Heart right ventricle (tissue), 16 donors: ENCODE measurements around the gene RBM33. TPM values are rescaled to one million over a fixed set of nuclear protein-coding genes. Genes with fewer than 3 reads are reported as not detected.

Source experiments
- ATAC-seq, 8 donors: fragments of 200-7000 bp; cut with Tn5 transposase; one replicate each; pipeline ENCODE4 v1.9.1; 2020; ENCODE audit warnings: mild to moderate bottlenecking in 8 of 8, moderate library complexity in 8 of 8, moderate number of reproducible peaks in 1 of 8
- DNase-seq, 2 donors: peaks; one replicate each; pipeline ENCODE4 v3.0.0-alpha.2; 2020
- H3K27ac ChIP-seq, 10 donors: fragments of 200-600 bp; sonication (generic) in 2 of 10; one replicate each; pipeline versions ENCODE4 v1.5.0 to v1.8.0; 2020 to 2022; ENCODE audit warnings: mild to moderate bottlenecking in 3 of 10
- H3K27me3 ChIP-seq, 7 donors: fragments of 200-600 bp; one replicate each; pipeline ENCODE4 v1.8.0; 2021 to 2022; ENCODE audit warnings: mild to moderate bottlenecking in 2 of 7
- H3K36me3 ChIP-seq, 9 donors: fragments of 200-600 bp; sonication (generic) in 1 of 9; one replicate each; pipeline versions ENCODE4 v1.5.0 to v1.8.0; 2020 to 2022; ENCODE audit warnings: mild to moderate bottlenecking in 2 of 9
- H3K4me1 ChIP-seq, 9 donors: fragments of 200-600 bp; sonication (generic) in 1 of 9; one replicate each; pipeline versions ENCODE4 v1.5.0 to v1.8.0; 2020 to 2022; ENCODE audit warnings: mild to moderate bottlenecking in 4 of 9
- H3K4me3 ChIP-seq, 10 donors: fragments of 200-600 bp; sonication (generic) in 2 of 10; one replicate each; pipeline versions ENCODE4 v1.5.0 to v1.8.0; 2020 to 2022; ENCODE audit warnings: mild to moderate bottlenecking in 7 of 10, moderate library complexity in 2 of 10
- H3K9me3 ChIP-seq, 11 donors: fragments of 200-600 bp in 10 of 11; sonication (generic) in 2 of 11; one replicate each; pipeline versions ENCODE4 v1.5.0 to v1.8.0; 2013 to 2022; ENCODE audit warnings: mild to moderate bottlenecking in 2 of 11, control low read depth in 1 of 11, moderate library complexity in 1 of 11
- CTCF ChIP-seq, 9 donors: fragments of 200-600 bp; sonication (generic) in 2 of 9; IDR thresholded peaks; one replicate each; pipeline versions ENCODE4 v1.5.0 to v1.8.0; 2021 to 2022; ENCODE audit warnings: antibody characterized with exemption in 9 of 9, mild to moderate bottlenecking in 5 of 9, moderate library complexity in 1 of 9
- WGBS, 2 donors: extraction: QIAGEN DNeasy Blood & Tissue Kit; methylation state at CpG; one replicate each; pipeline ENCODE4 v1.1.7; 2013; ENCODE audit warnings: inconsistent platforms in 1 of 2; 5-methylcytosine and 5-hydroxymethylcytosine counted together
- intact Hi-C, 10 donors: fragments of 100-400 bp; cut with DNase I; formaldehyde crosslinking; loops; one replicate each; pipeline versions ENCODE4 v1.11.1 to v1.14.2; 2022
- polyA plus RNA-seq, 2 donors: library from polyadenylated mRNA; stranded (reverse); fragments of 200-250 nt; gene quantifications; one replicate each; pipeline ENCODE4 v1.2.3, GENCODE V29; 2013
- total RNA-seq, 10 donors: library from RNA; stranded (reverse); fragmentation: NEBNext Ultra II Directional in 3 of 10; extraction: Animal tissue kit (Norgen Biotek cat#: 25700) in 3 of 10; gene quantifications; one replicate each; pipeline versions ENCODE4 v1.2.1 to v1.2.4, GENCODE V29; 2021 to 2023
- donor health status: Arrhythmogenic right ventricular cardiomyopathy.
- donor health status: ischemic (EF 13 %, LVEDD 7.1; RV severe dilation, severe dysfunction).
- donor health status: healthy with polysubstance abuse.
- donor health status: DM: no; HTN: yes; CAD: no.
- donor health status: DM: no; HTN: no; CAD: no.
- donor health status: ischemic (EF 25% LVEDD 6.9; RV normal size, moderate dysfunction).
- donor health status: ischemic (EF 25% LVEDD 5.7; RV mildly dilated, moderate dysfunction).
- donor health status: healthy.
- donor health status: DM: yes; HTN: yes; CAD: no.
- donor health status: Ischemic cardiomyopathy.
- donor health status: ischemic (EF 35%, LVEDD 5.7; RV mildly dilated, moderate dysfunction).
- donor health status: nonischemic (EF 11% LVEDD 7.7; RV severe dilation, severe dysfunction).
- donor health status: DM: yes; HTN: yes; CAD: no.
- donor health status: PGD.
- donor health status: ischemic (EF 29% LVEDD 5.4; RV normal size, mild dysfunction).
- donor health status: nonischemic (EF 23%, LVEDD 6.1; RV moderate dilation, normal function).

Gene RBM33
- total and polyA plus RNA-seq, 12 donors, result 9.5 to 44.6 (median 35.7) TPM

DNA sequence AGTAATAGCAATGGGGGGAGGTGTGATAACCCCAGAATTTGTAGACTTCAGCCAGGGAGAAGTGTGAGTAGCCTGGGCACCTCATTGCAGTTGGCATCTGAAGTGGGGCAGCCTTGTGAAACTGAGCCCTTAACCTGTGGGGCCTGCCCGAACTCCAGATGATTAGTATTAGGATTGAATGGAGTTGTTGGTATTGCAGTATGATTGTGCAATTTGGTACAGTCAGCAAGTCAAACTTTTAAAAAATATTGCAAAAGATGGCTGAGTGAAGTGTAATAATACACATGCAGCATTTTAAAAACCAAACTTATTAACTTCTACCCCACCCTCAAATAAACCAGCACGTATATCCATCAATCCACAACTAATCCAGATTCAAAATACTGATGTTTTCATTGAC is 9.3 kb downstream of the RBM33 start:
- Histone ChIP-seq H3K9me3 (peaks cover 0 to 13% (median 9%) of the 10 kb centered on the region in 11 donors), H3K27me3 (no peaks in the 10 kb centered on the region), H3K27ac (peak overlapping the region in 1 of 10 donors; percentile 17), H3K4me1 (peaks cover 0 to 61% (median 44%) of the 10 kb centered on the region in 9 donors), H3K36me3 (peaks cover 0 to 10% (median 0%) of the 10 kb centered on the region in 9 donors), H3K4me3 (no peak overlapping the region)
- ATAC-seq, result peak in 1 of 8 donors; percentile 74
- TF ChIP-seq CTCF (IDR thresholded peaks at IDR 0.05), result no peak
- WGBS, 2 donors, result 74 to 87% methylated on average over 2 of the region's 2 CpGs
- no peak for DNase-seq
- intact Hi-C loops, result no loop called here

- Histone ChIP-seq H3K36me3 (no peaks in the 10 kb centered on the region), H3K27me3 (no peaks in the 10 kb centered on the region), H3K9me3 (peaks cover 0 to 10% (median 0%) of the 10 kb centered on the region in 11 donors), H3K4me1 (peaks cover 0 to 73% (median 39%) of the 10 kb centered on the region in 9 donors), H3K27ac (no peak overlapping the region), H3K4me3 (no peak overlapping the region)
- DNase-seq (no peak), ATAC-seq (no peak)
- TF ChIP-seq CTCF (IDR thresholded peaks at IDR 0.05), result no peak
- WGBS, 2 donors, result 62 to 79% methylated on average over 7 of the region's 7 CpGs
- intact Hi-C loops, result no loop called here
These were observed 12.4 kb downstream of the RBM33 start for GRCh38 chr7:155656891-155657290.

DNA sequence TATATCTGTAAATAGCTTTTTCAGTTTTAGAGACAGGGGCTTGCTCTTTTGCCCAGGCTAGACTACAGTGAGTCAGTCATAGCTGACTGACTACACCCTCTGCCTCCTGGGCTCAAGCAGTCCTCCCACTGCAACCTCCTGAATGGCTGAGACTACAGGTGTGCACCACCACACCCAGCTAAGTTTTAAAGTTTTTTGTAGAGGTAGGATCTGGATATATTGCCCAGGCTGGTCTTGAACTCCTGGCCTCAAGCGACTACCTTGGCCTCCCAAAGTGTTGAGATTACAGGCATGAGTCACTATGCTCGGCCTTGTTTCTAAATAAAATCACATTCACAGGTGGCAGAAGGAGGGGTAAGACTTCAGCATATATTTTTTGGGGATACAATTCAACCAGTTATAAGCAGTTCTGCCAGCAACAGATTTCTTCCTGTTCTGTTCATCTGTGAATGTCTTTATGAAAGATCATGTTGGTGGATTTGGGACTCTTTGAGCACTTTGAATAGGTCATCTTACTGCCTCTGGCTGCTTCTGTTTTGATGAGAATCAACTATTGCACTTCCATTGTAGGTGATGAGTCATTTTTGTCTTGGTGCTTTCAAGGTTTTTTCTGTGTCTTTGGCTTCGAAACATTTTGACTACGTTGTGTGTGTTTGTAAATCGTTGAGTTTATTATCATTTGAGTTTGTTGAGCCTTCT is 15.7 kb downstream of the RBM33 start:
- TF ChIP-seq CTCF (IDR thresholded peaks at IDR 0.05), result no peak
- DNase-seq (no peak), ATAC-seq (no peak)
- Histone ChIP-seq H3K4me3 (no peak overlapping the region), H3K36me3 (peaks cover 0 to 3% (median 0%) of the 10 kb centered on the region in 9 donors), H3K4me1 (peaks cover 0 to 50% (median 21%) of the 10 kb centered on the region in 9 donors), H3K9me3 (peaks cover 0 to 10% (median 0%) of the 10 kb centered on the region in 11 donors), H3K27me3 (no peaks in the 10 kb centered on the region), H3K27ac (no peak overlapping the region)
- intact Hi-C loops, result no loop called here
- WGBS, 2 donors, result 93 to 94% methylated on average over 5 of the region's 5 CpGs

DNA sequence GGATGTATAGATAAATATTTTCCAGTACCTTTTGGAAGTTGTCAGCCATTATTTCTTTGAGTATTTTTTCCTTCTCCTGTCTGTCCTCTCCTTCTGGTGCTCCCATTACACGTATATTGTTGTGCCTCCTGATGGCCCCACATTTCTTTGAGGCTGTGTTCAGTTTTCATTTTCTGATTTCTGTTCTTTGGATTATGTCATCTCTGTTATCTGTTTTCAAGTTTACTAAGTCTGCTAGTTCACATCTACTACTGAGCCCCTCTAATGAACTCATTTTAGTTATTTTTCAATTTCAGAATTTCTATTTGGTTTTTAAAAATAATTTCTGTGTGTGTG is 16.3 kb downstream of the RBM33 start:
- no peak overlapping the region for H3K27ac ChIP-seq
- no peak for TF ChIP-seq CTCF (IDR thresholded peaks at IDR 0.05)
- intact Hi-C loops, result no loop called here
- H3K27me3 ChIP-seq, result no peaks in the 10 kb centered on the region
- H3K4me1 ChIP-seq, result peaks cover 0 to 50% (median 17%) of the 10 kb centered on the region in 9 donors
- H3K36me3 ChIP-seq, result peaks cover 0 to 8% (median 0%) of the 10 kb centered on the region in 9 donors
- no peak overlapping the region for H3K4me3 ChIP-seq
- 90 to 95% methylated on average over 1 of the region's 1 CpG for WGBS, 2 donors
- H3K9me3 ChIP-seq, result peaks cover 0 to 10% (median 0%) of the 10 kb centered on the region in 11 donors
- DNase-seq, result no peak
- ATAC-seq, result no peak
